BJ (cell line): ENCODE results near the gene THOC2. TPM values are rescaled to one million over a fixed set of nuclear protein-coding genes. Genes with fewer than 3 reads are reported as not detected.
"Not testable (repeated sequence)": the region's sequence is repeated elsewhere in the genome, so short reads cannot be mapped to it uniquely, and the experiment has no call there.

ENCODE experiments used
- CTCF ChIA-PET: fragments of 350-600 bp; formaldehyde crosslinking; extraction: SDS; loops from one replicate; lab custom pipeline; 2021; ENCODE audit warnings: antibody characterized with exemption, inconsistent platforms; lab: Yijun Ruan, JAX
- POLR2A ChIA-PET: fragments of 300-600 bp; sonication (Branson Sonifier 250); formaldehyde crosslinking; extraction: SDS; loops from one replicate; lab custom pipeline; 2021; ENCODE audit warnings: antibody characterized with exemption; lab: Charles Lee
- DNase-seq: peaks from one replicate; pipeline ENCODE4 v3.0.0-alpha.2; 2011; ENCODE audit warnings: low read depth
- H3K27me3 ChIP-seq: 2 replicates; pipeline ENCODE4 v1.6.0; 2011; ENCODE audit warnings: low read length; ENCODE audit not compliant: control insufficient read depth, insufficient read depth
- H3K36me3 ChIP-seq: 2 replicates; pipeline ENCODE4 v1.5.1; 2011; ENCODE audit warnings: low read length; ENCODE audit not compliant: control insufficient read depth, insufficient read depth
- H3K4me3 ChIP-seq: 2 replicates; pipeline ENCODE4 v1.5.1; 2011; ENCODE audit warnings: low read depth, mild to moderate bottlenecking, control low read depth, low read length
- polyA plus RNA-seq: library from polyadenylated mRNA; depleted of rRNA; stranded (reverse); fragments of >200 nt; gene quantifications from 2 replicates; pipeline ENCODE4 v1.2.3, GENCODE V29; 2011
- TF ChIP-seq, protein P1 (sequence below): IDR thresholded peaks from 2 replicates; pipeline ENCODE4 v1.5.1; 2011; ENCODE audit warnings: low read depth, mild to moderate bottlenecking, control low read depth, inconsistent platforms, low read length, moderate library complexity; ENCODE audit not compliant: insufficient read depth

The THOC2 gene
- polyA plus RNA-seq, 1 experiment: 23.8 TPM

DNA sequence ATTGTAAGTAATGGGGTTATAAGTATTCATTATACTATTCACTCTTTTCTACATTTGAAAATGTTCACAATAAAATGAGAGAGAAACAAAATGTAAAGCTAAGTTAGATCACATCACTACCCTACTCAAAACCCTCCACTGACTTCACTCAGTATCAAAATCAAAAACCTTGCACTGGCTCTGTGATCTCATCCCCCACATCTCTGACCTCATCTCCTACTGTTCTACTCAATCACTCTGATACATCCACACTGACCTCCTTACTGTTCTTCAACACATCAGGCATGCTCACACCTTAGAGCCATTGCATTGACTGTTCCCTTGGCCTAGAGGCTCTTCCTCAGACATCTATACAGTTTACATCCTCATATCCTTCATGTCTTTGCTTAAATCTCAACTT lies 50.7 kb downstream of the THOC2 start:
- CTCF ChIA-PET: no interaction called here
- Histone ChIP-seq H3K27me3 (no peaks in the 10 kb centered on the region), H3K4me3 (no peak overlapping the region), H3K36me3 (no peaks in the 10 kb centered on the region)
- POLR2A ChIA-PET: no interaction called here
- TF ChIP-seq, protein P1, sequence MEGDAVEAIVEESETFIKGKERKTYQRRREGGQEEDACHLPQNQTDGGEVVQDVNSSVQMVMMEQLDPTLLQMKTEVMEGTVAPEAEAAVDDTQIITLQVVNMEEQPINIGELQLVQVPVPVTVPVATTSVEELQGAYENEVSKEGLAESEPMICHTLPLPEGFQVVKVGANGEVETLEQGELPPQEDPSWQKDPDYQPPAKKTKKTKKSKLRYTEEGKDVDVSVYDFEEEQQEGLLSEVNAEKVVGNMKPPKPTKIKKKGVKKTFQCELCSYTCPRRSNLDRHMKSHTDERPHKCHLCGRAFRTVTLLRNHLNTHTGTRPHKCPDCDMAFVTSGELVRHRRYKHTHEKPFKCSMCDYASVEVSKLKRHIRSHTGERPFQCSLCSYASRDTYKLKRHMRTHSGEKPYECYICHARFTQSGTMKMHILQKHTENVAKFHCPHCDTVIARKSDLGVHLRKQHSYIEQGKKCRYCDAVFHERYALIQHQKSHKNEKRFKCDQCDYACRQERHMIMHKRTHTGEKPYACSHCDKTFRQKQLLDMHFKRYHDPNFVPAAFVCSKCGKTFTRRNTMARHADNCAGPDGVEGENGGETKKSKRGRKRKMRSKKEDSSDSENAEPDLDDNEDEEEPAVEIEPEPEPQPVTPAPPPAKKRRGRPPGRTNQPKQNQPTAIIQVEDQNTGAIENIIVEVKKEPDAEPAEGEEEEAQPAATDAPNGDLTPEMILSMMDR: no peak
- no peak for DNase-seq

DNA sequence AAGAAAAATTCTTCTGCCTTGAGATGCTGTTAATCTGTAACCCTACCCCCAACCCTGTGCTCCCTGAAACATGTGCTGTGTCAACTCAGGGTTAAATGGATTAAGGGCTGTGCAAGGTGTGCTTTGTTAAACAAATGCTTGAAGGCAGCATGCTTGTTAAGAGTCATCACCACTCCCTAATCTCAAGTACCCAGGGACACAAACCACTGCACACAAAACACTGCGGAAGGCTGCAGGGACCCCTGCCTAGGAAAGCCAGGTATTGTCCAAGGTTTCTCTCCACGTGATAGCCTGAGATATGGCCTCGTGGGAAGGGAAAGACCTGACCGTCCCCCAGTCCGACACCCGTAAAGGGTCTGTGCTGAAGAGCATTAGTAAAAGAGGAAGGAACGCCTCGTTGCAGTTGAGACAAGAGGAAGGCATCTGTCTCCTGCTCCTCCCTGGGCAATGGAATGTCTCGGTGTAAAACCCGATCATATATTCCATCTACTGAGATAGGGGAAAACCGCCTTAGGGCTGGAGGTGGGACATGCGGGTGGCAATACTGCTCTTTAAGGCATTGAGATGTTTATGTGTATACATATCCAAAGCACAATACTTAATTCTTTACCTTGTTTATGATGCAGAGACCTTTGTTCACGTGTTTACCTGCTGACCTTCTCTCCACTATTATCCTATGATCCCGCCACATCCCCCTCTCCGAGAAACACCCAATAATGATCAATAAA lies 53.0 kb downstream of the THOC2 start:
- not testable (repeated sequence) for H3K36me3 ChIP-seq

DNA sequence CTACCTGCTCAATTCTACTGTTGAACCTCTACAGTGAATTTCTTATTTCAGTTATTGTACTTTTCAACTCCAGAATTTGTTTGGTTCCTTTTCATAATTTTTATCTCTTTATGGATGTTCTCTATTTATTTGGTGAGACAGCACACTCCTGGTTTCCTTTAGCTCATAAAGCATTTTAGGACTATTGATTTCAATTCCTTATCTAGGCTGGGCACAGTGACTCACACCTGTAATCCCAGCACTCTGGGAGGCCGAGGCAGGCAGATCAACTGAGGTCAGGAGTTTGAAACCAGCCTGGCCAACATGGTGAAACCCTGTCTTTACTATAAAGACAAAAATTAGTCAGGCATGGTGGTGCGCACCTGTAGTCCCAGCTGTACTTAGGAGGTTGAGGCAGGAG lies 57.7 kb downstream of the THOC2 start:
- H3K4me3 ChIP-seq: no peak overlapping the region

More for the DNA sequence above, 53.0 kb downstream of the THOC2 start:
- CTCF ChIA-PET, DNase-seq, H3K27me3 ChIP-seq, POLR2A ChIA-PET, H3K4me3 ChIP-seq: not testable (repeated sequence)

DNA sequence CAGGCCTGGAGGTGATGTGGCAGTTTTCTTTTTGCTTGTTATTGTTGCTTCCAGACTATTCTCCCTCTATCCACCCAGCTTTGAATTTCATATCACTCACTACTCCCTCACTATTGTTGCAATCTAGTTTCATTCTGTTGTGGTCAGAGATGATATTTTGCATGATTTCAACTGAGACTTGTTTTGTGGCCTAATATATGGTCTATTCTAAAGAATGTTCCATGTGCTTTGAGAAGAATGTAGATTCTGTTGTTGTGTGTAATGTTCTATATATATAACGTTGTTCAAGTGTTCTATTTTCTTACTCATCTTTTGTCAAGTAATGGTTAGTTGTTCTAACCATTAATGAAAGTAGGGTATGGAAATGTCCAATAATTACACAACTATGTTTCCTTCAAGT lies 59.0 kb downstream of the THOC2 start:
- TF ChIP-seq, protein P1: no peak
- Histone ChIP-seq H3K27me3 (no peaks in the 10 kb centered on the region), H3K36me3 (no peaks in the 10 kb centered on the region), H3K4me3 (no peak overlapping the region)
- DNase-seq: no peak
- ChIA-PET CTCF (no interaction called here), POLR2A (no interaction called here)

More for the DNA sequence above, 57.7 kb downstream of the THOC2 start:
- Histone ChIP-seq H3K27me3 (no peaks in the 10 kb centered on the region), H3K36me3 (no peaks in the 10 kb centered on the region)
- ChIA-PET POLR2A (no interaction called here), CTCF (no interaction called here)
- TF ChIP-seq, protein P1: no peak
- no peak for DNase-seq

DNA sequence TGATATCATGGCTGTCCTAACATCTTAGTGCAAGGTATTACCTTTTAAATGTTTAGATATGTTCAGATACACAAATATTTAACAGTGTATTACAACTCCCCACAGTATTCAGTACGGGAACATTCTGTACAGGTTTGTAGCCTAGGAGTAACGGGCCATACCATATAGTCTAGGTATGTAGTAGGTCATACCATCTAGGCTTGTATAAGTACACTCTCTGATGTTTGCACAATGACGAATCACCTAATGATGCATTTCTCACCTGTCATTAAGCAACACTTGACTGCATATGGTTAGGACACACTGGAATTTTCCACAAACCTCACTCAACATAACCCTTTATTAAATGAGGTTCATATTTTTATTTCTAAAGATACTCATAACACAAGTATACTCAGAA lies 67.7 kb downstream of the THOC2 start:
- H3K4me3 ChIP-seq: no peak overlapping the region
- ChIA-PET POLR2A (no interaction called here), CTCF (no interaction called here)
- TF ChIP-seq, protein P1: no peak
- no peaks in the 10 kb centered on the region for H3K36me3 ChIP-seq
- H3K27me3 ChIP-seq: no peaks in the 10 kb centered on the region
- DNase-seq: no peak

DNA sequence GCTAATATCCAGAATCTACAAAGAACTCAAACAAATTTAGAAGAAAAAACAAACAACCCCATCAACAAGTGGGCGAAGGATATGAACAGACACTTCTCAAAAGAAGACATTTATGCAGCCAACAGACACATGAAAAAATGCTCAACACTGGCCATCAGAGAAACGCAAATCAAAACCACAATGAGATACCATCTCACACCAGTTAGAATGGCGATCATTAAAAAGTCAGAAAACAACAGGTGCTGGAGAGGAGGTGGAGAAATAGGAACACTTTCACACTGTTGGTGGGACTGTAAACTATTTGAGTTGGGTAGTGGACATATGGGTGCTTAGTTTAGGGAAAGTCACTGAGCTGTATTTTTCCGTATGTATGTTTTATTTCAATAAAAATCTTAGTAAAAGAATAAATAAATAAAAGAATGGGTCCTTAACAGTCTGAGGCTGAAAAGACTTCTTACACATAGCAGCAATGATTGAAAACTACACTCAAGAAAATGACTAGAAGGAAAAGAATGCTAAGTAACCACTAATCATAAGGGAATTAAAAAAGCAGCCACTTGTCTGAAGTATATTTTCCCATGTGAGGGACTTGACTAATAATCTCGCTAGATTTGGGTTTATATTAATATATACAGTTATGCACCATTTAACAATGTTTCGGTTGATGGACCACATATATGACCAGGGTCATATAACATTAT lies 68.2 kb downstream of the THOC2 start:
- DNase-seq, H3K27me3 ChIP-seq, CTCF ChIA-PET, H3K4me3 ChIP-seq, POLR2A ChIA-PET, H3K36me3 ChIP-seq: not testable (repeated sequence)

DNA sequence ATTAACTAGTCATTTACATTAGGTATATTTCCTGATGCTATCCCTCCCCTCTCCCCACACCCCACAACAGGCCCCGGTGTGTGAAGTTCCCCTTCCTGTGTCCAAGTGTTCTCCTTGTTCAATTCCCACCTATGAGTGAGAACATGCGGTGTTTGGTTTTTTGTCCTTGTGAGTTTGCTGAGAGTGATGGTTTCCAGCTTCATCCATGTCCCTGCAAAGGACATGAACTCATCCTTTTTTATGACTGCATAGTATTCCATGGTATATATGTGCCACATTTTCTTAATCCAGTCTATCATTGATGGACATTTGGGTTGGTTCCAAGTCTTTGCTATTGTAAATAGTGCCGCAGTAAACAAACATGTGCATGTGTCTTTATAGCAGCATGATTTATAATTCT lies 69.1 kb downstream of the THOC2 start:
- H3K27me3 ChIP-seq, CTCF ChIA-PET, POLR2A ChIA-PET, H3K4me3 ChIP-seq, DNase-seq, H3K36me3 ChIP-seq: not testable (repeated sequence)

DNA sequence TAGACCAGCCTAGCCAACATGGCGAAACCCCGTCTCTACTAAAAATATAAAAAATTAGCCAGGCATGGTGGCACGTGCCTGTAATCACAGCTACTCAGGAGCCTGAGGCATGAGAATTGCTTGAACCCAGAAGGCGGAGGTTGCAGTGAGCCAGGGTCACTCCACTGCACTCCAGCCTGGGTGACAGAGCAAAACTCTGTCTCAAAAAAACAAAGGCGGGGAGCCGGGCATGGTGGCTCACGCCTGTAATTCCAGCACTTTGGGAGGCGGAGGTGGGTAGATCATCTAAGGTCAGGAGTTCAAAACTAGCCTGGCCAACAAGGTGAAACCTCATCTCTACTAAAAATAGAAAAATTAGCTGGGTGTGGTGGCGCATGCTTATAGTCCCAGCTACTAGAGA lies 76.3 kb downstream of the THOC2 start:
- H3K36me3 ChIP-seq, DNase-seq, H3K27me3 ChIP-seq, H3K4me3 ChIP-seq, CTCF ChIA-PET, POLR2A ChIA-PET: not testable (repeated sequence)

DNA sequence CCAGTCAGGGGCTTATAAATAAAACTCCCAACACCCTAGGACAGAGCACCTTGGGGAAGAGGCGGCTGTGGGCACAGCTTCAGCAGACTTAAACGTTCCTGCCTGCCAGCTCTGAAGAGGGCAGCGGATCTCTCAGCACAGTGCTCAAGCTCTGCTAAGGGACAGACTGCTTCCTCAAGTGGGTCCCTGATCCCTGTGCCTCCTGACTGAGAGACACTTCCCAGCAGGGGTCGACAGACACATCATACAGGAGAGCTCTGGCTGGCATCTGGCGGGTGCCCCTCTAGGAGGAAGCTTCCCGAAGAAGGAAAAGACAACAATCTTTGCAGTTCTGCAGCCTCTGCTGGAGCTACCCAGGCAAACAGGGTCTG lies 84.1 kb downstream of the THOC2 start:
- DNase-seq, H3K36me3 ChIP-seq, H3K4me3 ChIP-seq, POLR2A ChIA-PET, H3K27me3 ChIP-seq: not testable (repeated sequence)
- CTCF ChIA-PET: interaction anchor here (0.6 kb wide), 1 partner anchor 129 kb away, joined by 3 read pairs; no protein-coding TSS in a partner anchor
